Esophagus mucosa (tissue), 1 donor: ENCODE data around the gene PC. TPM values are rescaled to one million over a fixed set of nuclear protein-coding genes. Genes with fewer than 3 reads are reported as not detected.
"Not testable (repeated sequence)": the region's sequence is repeated elsewhere in the genome, so short reads cannot be mapped to it uniquely, and the experiment has no call there.

Source experiments
- ATAC-seq: fragments of 200-7000 bp; cut with Tn5 transposase; one replicate; pipeline ENCODE4 v1.9.1; 2020
- total RNA-seq: library from RNA; stranded (reverse); gene quantifications from one replicate; pipeline ENCODE4 v1.2.4, GENCODE V29; 2023
- donor health status: DM: yes; HTN: yes; CAD: no.

The PC gene
- total RNA-seq, 1 donor from 2014 or later, result 50.5 TPM

DNA sequence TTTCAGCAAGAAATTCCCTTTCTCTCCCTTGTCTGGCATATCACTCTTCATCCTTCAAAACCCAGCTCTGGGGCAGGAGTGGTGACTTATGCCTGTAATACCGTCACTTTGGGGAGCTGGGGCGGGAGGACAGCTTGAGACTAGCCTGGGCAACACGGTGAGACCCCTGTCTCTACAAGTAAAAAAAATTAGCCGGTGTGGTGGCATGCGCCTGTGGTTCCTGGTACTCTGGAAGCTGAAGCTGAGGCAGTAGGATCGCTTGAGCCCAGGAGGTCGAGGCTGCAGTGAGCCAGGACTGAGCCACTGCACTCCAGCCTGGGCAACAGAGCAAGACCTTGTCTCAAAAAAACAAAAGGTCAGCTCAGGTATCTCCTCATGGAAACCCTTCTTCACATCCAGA is 116.3 kb downstream of the PC start:
- no peak for ATAC-seq

DNA sequence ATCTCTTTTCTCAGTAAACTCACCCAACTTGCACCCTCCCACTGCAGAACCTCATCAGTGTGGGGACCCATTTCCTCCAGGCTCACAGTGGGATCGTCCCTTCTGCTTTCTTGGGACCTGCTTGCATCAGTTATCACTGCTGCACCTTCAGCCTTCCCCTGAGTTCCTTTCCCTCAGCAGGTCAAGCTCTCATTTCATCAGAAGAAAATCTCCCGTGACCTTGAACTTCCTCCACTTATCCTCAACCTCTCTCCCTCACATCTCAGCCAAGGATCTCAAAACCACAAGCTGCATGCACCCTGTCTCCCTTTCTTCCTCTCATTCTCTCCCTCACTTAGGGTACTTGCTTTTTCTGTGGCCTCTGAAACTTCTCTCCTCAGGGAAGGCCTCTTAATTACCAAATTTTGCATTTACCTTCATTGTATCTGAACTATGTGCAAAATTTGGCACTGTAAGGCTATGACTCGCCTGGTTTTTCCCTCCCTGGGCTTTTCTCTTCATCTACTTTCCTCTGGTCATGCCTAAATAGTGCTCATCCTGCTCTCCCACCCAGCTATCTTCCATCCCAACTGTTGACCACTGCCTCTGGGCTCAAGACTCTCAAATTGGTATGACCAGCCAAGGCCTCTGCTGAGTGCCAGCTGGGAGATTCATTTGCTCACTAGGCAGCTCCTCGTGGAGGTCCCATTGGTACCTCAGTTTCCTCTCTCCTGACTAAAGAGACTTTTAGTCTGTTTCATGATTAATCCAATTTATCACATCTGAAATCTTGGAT is 117.7 kb downstream of the PC start:
- ATAC-seq, result no peak

DNA sequence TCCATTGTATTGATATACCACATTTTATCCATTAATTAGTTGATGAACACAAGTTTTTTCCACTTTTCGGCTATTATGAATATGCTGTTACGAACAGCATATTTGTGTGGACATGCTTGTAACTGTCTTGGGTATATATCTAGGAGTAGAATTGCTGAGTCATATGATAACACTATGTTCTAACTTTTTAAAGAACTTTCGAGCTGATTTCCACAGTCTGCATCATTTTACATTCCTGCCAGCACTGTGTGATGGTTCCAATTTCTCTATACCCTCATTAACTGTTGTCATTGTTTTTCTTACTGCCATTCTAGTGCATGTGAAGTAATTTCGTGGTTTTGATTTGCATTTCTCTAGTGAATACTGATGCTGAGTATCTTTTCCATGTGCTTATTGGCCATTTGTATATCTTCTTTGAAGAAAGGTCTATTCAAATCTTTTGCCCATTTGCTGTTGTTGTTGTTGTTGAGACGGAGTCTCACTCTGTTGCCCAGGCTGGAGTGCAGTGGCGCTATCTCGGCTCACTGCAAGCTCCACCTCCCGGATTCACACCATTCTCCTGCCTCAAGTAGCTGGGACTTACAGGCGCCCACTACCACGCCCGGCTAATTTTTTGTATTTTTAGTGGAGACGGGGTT is 122.3 kb downstream of the PC start:
- ATAC-seq, result no peak

DNA sequence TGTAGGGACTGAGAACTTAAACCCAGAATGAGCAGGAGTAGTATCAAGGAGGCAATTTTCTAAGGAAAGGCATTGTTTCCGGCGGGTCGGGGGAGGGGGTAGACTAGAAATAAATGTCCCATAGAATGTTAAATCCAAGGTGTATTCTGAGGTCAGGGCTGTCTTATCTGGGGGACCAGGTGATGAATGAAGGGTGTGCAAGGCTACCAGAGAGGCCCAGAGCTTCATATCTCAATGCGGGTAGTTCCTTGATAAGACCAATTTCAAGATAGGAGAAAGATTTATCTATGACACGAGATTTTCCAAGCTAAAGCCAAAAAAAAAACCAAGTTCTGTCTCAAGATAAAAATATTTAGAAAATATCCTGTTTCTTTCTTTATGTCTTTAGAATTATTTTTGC is 123.2 kb downstream of the PC start:
- no peak for ATAC-seq

DNA sequence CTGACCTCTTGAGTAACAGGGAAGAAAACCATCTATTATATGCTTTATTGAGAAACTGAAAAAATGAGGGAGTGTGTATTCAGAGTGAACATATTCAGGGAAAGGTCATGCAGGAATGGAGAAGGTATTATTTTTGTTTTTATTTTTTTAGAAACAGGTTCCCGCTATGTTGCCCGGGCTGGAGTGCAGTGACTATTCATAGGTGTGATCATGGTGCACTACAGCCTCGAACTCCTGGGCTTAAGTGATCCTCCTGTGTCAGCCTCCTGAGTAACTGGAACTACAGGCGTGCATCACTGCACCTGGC is 123.7 kb downstream of the PC start:
- no peak for ATAC-seq

DNA sequence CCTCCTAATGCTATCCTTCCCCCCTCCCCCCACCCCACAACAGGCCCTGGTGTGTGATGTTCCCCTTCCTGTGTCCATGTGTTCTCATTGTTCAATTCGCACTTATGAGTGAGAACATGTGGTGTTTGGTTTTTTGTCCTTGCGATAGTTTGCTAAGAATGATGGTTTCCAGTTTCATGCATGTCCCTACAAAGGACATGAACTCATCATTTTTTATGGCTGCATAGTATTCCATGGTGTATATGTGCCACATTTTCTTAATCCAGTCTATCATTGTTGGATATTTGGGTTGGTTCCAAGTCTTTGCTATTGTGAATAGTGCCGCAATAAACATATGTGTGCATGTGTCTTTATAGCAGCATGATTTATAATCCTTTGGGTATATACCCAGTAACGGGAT is 133.6 kb downstream of the PC start:
- ATAC-seq, result not testable (repeated sequence)

DNA sequence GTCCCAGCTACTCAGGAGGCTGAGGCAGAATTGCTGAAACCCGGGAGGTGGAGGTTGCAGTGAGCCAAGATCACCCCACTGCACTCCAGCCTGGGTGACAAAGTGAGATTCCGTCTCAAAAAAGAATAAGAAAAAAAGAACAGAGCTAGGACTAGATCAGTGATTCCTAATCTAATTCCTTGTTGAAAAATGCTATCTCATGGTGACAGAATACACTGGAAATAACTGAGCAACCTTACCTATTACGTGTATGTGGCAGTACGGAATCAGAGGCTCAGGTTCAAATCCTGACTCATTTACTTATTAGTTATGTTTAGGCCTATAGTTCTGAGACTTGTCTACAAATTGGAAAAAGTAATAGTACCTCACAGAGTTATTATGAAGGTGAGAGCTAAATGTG is 134.5 kb downstream of the PC start:
- no peak for ATAC-seq

DNA sequence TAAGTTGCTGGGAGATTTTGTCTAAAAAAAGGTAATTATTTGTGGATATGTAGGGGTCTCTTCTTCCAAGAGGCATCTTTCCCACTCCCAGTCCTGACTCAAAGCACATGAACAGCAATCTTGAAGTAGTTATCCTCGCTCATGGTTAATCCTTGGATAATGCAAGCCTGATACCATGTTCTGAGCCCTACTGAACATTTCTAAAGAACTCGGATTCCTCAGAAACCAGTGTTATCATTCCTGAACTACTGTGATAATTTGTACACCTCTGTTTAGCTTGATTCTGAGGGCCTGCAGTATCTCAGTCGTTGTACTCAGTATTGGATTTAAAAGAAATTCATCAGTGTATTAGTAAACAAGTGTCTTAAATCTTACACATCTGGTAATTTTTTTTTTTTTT is 137.3 kb downstream of the PC start:
- no peak for ATAC-seq

DNA sequence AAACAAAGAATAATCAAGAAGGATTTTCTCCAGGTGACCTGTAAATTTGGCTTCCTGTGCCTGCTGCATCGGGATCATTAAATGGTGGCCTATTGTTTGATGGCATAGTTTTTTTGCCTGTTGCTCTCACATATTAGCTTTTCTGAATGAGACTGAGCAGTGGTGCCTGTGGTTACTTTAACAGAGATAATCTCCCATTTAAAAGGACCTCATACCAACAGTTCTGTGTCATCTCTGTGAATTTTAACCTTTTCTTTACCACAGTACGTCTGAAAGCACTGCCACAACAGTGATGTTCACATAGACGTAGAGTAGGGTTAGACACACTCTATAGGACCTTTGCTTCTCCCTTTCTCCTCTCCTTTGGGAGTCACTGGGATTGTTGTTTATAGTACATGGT is 137.8 kb downstream of the PC start:
- no peak for ATAC-seq

DNA sequence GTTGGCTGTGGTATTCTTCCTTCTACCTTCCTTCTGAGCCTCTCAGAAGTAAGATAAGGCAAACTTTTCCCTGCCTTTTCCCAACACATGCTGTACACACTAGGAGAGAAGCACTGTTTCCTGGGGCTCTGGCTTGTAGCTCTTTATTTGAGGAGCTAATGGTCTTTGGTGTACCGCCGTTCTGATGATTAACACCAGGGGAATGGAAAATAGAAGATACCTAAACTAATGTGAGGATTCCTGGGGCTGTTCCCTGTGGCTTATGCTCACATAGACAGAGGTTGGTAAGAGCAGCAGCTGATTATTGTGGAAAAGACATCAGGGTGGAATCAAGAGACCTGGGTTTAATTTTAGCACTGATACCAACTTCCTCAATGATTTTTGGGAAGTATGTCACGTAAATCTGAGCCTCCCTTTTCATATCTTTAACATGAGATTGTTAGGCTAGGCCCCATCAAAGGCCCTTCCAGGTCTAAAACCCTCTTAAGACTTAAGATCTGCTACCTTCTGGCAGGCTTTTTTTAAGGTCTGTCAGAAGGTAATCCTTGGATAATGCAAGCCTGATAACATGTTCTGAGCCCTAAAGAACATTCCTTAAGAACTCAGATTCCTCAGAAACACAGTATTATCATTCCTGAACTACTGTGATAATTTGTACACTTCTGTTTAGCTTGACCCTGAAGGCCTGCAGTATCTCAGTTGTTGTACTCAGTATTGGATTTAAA is 139.8 kb downstream of the PC start:
- ATAC-seq, result no peak

DNA sequence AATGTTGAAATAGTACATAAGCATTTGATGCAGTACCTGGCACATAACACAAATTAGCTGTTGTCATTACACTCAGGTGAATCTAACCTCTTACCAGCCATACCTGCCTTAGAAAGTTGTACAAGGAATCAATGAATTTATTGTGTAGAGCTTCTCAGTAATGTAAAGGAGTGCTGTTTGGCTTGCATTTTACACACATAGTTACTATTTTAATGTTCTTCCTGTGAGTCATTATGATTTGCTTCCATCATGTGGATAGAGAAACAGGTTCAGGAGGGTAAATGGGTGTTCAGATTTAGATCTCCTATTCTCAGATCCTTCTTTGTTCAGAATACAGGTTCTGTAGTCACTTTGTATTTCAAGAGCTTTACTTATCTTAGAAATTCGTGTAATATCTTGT is 142.5 kb downstream of the PC start:
- ATAC-seq, result peak; percentile 78

DNA sequence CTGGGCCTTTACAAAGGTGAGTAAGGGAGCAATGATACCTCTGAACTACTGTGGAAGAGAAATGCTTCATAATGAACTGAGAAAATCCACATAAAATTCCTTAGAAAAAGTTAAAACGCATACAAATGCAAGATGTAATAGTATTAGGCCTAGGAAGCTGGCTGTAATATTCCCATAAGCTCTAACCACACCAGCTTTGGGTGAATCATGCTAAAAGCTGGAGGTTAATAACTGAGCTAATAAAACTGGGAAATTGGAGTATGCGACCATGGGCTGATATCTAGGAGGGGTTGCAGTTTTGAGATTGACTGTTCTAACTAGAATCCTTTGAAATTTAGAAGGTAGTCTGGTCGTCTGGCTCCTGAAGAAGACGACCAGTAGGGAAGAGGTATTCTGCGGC is 143.5 kb downstream of the PC start:
- no peak for ATAC-seq

DNA sequence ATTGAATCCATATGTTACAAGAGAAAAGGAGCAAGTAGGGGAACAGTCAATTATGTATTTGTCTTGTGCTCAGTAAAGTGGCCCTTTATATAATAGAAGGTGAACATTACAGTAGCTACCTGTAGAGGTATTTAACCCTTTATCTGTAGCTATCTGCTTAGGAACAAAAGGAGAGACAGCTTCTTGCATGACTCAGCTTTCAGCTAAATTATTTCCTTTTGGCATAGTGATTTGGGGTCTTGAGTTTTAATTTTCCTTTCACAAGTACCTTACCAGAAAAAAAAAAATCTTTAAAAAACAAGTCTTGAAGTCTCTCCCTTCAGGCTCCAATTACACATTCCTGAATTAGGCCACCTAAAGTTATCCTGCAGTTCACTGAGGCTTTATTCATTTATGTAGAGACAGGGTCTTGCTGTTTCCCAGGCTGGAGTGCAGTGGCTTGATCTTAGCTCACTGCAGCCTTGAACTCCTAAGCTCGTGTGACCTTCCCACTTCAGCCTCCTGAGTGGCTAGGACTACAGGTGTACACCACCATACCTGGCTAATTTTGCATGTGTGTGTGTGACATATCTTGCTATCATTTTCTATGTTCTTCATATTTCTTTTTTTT is 147.5 kb downstream of the PC start:
- no peak for ATAC-seq

DNA sequence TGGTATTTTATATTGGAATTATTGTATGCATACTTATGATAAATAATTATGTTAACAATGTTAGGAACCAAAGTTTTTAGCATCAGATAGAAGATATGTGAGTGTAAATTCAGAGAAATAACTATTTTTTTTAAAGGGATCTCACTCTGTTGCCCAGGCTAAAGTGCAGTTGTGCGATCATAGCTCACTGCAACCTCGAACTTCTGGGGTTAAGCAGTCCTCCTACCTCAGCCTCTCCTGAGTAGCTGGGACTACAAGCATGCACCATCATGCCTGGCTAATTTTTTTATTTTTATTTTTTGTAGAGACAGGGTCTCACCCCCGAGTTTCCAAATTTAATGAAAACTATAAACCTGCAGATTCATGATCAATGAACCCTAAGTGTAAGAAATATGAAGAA is 148.6 kb downstream of the PC start:
- no peak for ATAC-seq

DNA sequence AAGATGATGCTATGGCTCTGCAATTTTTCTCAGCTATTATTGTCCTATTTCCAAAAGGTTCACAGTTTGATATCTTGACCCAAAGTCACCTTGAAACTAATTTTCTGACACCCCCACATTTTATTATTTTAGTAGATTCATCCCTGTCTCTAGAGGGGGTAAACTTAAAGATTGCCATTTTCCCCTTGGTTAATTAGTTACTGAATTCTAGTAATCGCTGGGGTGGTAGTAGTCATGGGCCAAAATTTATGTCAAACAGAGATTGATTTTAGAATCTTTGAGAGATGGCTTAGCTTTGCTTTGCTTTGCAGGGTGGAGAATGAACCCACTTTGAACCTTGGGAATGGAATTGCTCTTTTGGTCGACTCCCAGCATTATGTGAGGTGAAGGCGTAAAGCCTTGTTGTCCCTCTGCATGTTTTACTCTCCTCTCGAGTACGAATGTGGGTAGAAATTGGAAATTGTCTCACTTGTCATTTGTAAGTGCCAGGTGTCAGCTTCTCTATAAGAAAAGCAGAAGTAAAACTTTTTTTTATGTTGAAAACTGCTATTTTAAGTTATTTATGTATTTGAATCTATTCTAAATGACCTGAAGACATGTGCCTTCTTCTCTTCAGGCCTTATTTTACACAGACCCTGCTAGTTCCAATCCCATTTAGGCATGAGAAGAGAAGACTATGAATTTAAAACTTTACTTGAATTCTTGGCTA is 157.3 kb downstream of the PC start:
- no peak for ATAC-seq

DNA sequence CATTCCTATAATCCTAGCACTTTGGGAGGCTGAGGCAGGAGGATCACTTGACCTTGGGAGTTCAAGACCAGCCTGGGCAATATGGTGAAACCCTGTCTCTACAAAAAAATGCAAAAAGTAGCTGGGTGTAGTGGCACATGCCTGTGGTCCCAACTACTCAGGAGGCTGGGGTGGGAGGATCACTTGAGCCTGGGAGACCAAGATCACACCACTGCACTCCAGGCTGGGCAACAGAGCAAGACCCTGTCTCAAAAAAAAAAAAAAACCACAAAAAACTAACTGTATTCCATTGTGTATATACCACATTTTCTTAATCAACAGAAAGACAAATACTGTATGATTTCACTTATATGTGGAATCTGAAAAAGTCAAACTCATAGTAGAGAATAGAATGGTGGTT is 158.4 kb downstream of the PC start:
- ATAC-seq, result not testable (repeated sequence)

Other genes starting within 250 kb of the PC start
- 138 TPM for gene SPTBN2, start 229.2 kb downstream of the PC start, total RNA-seq
- 14.5 TPM for gene RCE1, start 114.9 kb downstream of the PC start, total RNA-seq
- 8.6 TPM for gene LRFN4, start 101.3 kb downstream of the PC start, total RNA-seq
- not detected for gene C11orf86, start 16.9 kb upstream of the PC start, total RNA-seq
- gene SYT12, start 64.8 kb upstream of the PC start, total RNA-seq, result 0.92 TPM
- 161 TPM for gene RHOD, start 98.5 kb upstream of the PC start, total RNA-seq
- 67.2 TPM for gene KDM2A, start 160.9 kb upstream of the PC start, total RNA-seq